ENCODE measurements around the gene CHEK1. TPM values are rescaled to one million over a fixed set of nuclear protein-coding genes. Genes with fewer than 3 reads are reported as not detected.

The CHEK1 gene
- total RNA-seq, 1 donor from 2014 or later: 19.3 TPM

GRCh38 chr11:125649465-125650166, 24.7 kb downstream of the CHEK1 start:
- no peak for DNase-seq (ENCODE audit: low read depth)
- no peaks in the 10 kb centered on the region for H3K27me3 ChIP-seq (ENCODE audit: control insufficient read depth, insufficient read depth, low read length)
- no peaks in the 10 kb centered on the region for H3K36me3 ChIP-seq (ENCODE audit: control insufficient read depth, insufficient read depth, low read length)
- no peak for TF ChIP-seq CTCF (IDR thresholded peaks at IDR 0.05; ENCODE audit: insufficient read depth, low read length, poor library complexity, severe bottlenecking)
- H3K4me3 ChIP-seq (ENCODE audit: low read depth, low read length): no peak overlapping the region

- Histone ChIP-seq H3K36me3 (ENCODE audit: control insufficient read depth, insufficient read depth, low read length) (no peaks in the 10 kb centered on the region), H3K4me3 (ENCODE audit: low read depth, low read length) (no peak overlapping the region), H3K27me3 (ENCODE audit: control insufficient read depth, insufficient read depth, low read length) (no peaks in the 10 kb centered on the region)
- DNase-seq (ENCODE audit: low read depth): no peak
- TF ChIP-seq CTCF (IDR thresholded peaks at IDR 0.05; ENCODE audit: insufficient read depth, low read length, poor library complexity, severe bottlenecking): no peak
Measured at GRCh38 chr11:125662689-125663088, 37.7 kb downstream of the CHEK1 start.

GRCh38 chr11:125663910-125664309, 38.9 kb downstream of the CHEK1 start:
- Histone ChIP-seq H3K27me3 (ENCODE audit: control insufficient read depth, insufficient read depth, low read length) (no peaks in the 10 kb centered on the region), H3K36me3 (ENCODE audit: control insufficient read depth, insufficient read depth, low read length) (no peaks in the 10 kb centered on the region), H3K4me3 (ENCODE audit: low read depth, low read length) (no peak overlapping the region)
- no peak for DNase-seq (ENCODE audit: low read depth)
- no peak for TF ChIP-seq CTCF (IDR thresholded peaks at IDR 0.05; ENCODE audit: insufficient read depth, low read length, poor library complexity, severe bottlenecking)

GRCh38 chr11:125667151-125667550, 42.2 kb downstream of the CHEK1 start:
- no peak for TF ChIP-seq CTCF (IDR thresholded peaks at IDR 0.05; ENCODE audit: insufficient read depth, low read length, poor library complexity, severe bottlenecking)
- no peaks in the 10 kb centered on the region for H3K36me3 ChIP-seq (ENCODE audit: control insufficient read depth, insufficient read depth, low read length)
- H3K27me3 ChIP-seq (ENCODE audit: control insufficient read depth, insufficient read depth, low read length): no peaks in the 10 kb centered on the region
- DNase-seq (ENCODE audit: low read depth): no peak
- H3K4me3 ChIP-seq (ENCODE audit: low read depth, low read length): no peak overlapping the region

GRCh38 chr11:125670172-125670571, 45.2 kb downstream of the CHEK1 start:
- no peaks in the 10 kb centered on the region for H3K27me3 ChIP-seq (ENCODE audit: control insufficient read depth, insufficient read depth, low read length)
- H3K4me3 ChIP-seq (ENCODE audit: low read depth, low read length): no peak overlapping the region
- H3K36me3 ChIP-seq (ENCODE audit: control insufficient read depth, insufficient read depth, low read length): no peaks in the 10 kb centered on the region
- TF ChIP-seq CTCF (IDR thresholded peaks at IDR 0.05; ENCODE audit: insufficient read depth, low read length, poor library complexity, severe bottlenecking): no peak
- DNase-seq (ENCODE audit: low read depth): no peak

GRCh38 chr11:125671561-125671960, 46.6 kb downstream of the CHEK1 start:
- no peaks in the 10 kb centered on the region for H3K36me3 ChIP-seq (ENCODE audit: control insufficient read depth, insufficient read depth, low read length)
- H3K27me3 ChIP-seq (ENCODE audit: control insufficient read depth, insufficient read depth, low read length): no peaks in the 10 kb centered on the region
- no peak for DNase-seq (ENCODE audit: low read depth)
- H3K4me3 ChIP-seq (ENCODE audit: low read depth, low read length): no peak overlapping the region
- no peak for TF ChIP-seq CTCF (IDR thresholded peaks at IDR 0.05; ENCODE audit: insufficient read depth, low read length, poor library complexity, severe bottlenecking)
